ENCODE data around the gene KCNIP1.

KCNIP1 gene

GRCh38 chr5:170570476-170570875 lies 66.7 kb downstream of the KCNIP1 start:
- DNase-seq: no peak

DNA sequence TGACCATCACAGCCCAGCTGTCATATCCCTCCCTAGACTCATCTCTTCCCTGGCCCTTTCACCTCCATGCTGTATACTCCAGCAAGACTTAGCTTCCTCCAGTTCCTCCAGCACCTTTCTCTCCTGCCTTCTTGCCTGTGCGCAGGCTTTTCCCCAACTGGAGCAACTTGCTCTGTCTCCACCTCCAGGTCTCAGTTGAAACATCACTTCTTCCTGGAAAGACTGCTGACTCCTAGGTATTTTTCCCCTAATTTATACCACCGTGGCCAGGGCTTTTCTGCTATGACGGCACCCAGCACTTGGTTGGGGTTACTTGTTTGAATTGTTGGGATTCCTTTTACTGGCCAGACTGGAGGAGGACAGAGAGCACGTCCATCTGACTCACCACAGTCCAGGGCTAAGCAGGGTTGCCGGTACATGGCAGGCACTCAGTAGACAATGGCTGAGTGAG lies 67.5 kb downstream of the KCNIP1 start:
- no peak for DNase-seq

DNA sequence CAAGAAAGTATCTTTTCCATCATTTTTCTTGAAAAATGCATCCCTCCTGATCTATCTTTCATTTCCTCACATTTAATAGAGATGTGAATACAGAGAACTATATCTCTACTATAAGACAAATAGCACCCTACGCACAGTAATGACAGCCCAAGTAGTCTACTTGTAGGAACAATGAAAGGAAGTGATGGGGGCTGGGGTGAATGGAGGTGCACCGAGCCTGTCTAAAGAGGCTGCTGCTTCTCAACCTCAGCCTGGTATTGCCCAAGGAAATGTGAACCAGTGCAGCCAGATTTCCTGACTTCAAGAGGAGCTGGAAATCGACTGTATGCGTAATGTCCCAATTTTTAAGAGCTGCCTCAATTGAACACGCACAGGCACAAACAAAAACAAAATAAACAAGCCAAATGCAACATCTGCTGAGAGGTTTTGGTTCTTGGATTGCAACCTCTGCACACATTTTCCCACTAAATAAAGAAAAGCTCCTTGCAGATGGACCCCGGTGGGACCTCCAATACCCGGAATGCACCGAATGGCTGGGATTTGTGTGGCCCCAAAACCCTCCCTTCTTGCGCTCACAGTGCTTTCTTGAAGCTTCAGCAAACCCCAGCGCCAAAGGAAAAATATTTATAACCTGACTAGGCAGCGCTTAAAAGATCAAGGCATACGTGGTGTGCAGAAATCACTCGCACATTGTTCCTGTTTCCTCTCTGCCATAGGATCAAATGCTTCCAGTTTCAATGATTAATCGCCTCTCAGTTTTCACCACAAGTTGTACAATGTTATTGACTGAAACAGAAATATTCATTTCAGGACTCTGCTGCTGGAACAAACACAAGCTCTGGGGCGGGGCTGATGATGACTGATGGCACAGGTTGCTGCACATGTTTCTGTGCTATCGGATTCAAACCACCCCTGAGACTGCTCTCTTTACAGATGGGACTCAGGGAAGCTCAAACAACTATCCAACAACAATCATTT lies 68.3 kb downstream of the KCNIP1 start:
- DNase-seq: no peak

- no peak for DNase-seq
Observed at GRCh38 chr5:170573114-170573513, 69.3 kb downstream of the KCNIP1 start.

- DNase-seq: no peak
Observed at GRCh38 chr5:170573660-170574059, 69.8 kb downstream of the KCNIP1 start.

DNA sequence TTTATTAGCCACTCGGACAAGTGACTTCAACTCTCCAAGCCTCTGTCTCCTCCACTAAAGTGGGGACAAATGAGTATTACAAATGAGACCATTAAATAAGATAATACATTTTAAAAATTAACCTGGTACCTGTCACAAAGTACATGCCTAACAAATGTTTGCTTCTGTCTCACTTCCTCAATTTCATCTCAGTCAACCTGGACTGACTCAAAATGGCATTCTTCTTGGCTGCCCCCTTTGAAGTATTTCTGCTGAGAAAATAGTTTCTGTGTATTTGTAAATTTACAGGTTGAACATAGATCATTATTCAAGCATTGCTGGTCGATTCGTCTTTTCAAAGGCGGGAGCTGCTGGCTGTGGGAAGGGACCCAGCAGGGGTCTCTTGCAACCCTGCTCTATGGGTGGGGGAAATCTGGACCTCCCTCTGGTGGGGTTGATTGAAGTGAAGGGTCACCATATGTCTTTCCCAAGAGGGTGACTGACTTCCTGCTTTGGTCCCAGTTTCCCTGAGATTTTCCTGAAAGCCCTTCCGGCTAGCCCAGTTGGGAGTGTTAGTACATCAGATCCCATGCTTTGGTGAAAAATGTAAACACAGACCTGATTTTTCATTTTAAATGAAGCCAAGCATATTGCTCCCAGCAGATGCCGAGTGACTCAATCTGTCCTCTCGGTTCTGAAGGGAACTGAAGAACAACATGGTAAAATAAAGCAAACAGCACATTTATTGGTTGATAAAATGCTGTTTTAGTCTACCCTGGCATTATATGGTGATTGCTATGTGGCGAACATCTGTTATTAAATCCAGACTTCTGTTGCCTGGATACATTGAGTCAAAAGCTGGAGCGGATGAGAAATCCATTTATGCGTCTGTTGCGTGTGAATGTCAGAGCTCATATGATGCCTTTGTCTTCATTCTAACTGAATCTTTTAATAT lies 73.0 kb downstream of the KCNIP1 start:
- no peak for DNase-seq

DNA sequence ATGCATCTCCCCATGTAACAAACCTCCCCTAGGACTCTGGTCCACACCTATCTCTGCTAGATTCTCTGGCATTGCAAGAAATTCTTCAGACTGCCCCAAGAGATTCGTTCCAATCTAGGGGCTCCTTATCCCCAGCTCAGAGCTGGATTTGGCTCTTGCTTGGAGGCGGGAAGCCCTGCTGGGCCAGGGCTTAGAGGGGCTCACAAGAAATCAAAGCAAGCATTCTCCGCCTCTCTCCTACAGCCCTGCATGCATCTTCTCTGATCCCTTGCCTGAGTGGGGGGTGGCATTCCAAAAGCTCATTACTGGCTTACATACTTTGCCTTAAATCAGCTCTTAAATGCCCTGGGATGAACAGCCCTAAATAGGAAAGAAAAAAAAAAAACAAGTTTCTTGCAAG lies 75.8 kb downstream of the KCNIP1 start:
- DNase-seq: no peak

GRCh38 chr5:170581211-170581610 lies 77.4 kb downstream of the KCNIP1 start:
- DNase-seq: no peak

DNA sequence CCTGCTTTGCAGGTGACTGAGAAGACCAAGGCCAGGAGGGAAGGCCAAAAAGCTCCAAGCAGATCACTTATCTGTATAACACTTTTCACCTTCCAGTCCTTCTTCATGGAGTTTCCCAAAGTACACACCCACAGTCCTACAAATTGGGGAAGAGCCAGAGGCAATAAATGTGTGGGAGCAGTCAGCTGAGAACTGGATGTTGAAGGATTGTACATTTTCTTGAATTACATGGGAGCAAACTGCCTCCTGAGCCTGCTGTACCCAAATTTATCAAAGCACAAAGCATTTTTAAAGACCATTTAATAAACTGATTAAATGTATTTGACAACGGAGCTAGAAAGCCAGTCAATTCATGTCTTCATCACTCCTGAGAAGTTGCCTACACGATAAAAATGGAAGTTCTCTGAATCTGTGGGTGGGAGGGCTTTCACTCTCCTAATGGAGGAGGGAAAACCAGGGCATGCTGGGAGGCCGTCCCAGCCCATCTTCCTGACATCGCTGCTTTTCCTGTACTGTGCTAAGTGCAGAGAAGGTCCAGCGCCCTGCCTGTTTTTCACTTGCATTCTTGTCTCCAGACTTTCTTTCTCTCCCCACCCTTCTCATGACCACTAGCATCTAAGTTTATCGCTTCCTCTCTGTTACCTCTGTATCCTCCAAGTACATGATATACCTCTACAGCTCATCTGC lies 79.0 kb downstream of the KCNIP1 start:
- no peak for DNase-seq

GRCh38 chr5:170584003-170584402 lies 80.2 kb downstream of the KCNIP1 start:
- DNase-seq: no peak

- DNase-seq: no peak
Observed at GRCh38 chr5:170584450-170585058, 80.7 kb downstream of the KCNIP1 start.

GRCh38 chr5:170585273-170585948 lies 81.6 kb downstream of the KCNIP1 start:
- no peak for DNase-seq

GRCh38 chr5:170587808-170588207 lies 84.0 kb downstream of the KCNIP1 start:
- DNase-seq: no peak

GRCh38 chr5:170589643-170590042 lies 85.8 kb downstream of the KCNIP1 start:
- DNase-seq: no peak

- DNase-seq: no peak
Observed at GRCh38 chr5:170590566-170590965, 86.7 kb downstream of the KCNIP1 start.

- DNase-seq: no peak
Observed at GRCh38 chr5:170591054-170591453, 87.2 kb downstream of the KCNIP1 start.

GRCh38 chr5:170596482-170597044 lies 92.7 kb downstream of the KCNIP1 start:
- DNase-seq: no peak

GRCh38 chr5:170597109-170597751 lies 93.4 kb downstream of the KCNIP1 start:
- peak; percentile 57 for DNase-seq

DNA sequence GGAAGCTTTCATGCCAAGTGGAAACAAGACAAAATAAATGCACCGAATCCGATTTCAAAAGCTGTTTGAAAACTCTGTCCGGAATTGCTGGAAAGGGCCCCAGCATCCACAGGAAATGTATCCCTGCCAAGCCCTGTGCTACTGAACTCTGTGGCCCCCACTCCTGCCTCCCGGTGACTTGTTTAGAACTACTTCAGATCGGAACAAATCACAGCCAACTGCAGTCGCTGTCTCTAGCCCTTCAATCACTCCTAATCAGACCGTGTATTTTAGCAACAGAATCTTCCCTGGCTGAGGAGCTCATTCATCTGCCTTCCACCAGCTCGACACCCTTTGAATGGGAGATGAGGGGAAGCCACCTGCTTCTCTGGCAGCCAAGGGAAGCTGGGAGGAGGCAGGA lies 94.1 kb downstream of the KCNIP1 start:
- no peak for DNase-seq

GRCh38 chr5:170599756-170600155 lies 95.9 kb downstream of the KCNIP1 start:
- DNase-seq: no peak

- DNase-seq: no peak
Observed at GRCh38 chr5:170601619-170602018, 97.8 kb downstream of the KCNIP1 start.

Data from T1000 (cell line).